ENCODE data around the gene MAGI2.
"Not testable (repeated sequence)": the region's sequence is repeated elsewhere in the genome, so short reads cannot be mapped to it uniquely, and the experiment has no call there.

MAGI2 gene

GRCh38 chr7:79464051-79464450 is 10.6 kb upstream of the MAGI2 start:
- Histone ChIP-seq H3K4me1 (ENCODE audit: control insufficient read depth, low read depth, low read length) (no peaks in the 10 kb centered on the region), H3K9me3 (ENCODE audit: control insufficient read depth, low read depth, low read length) (no peaks in the 10 kb centered on the region), H3K27ac (ENCODE audit: low read length) (no peak overlapping the region), H3K9ac (ENCODE audit: low read length) (no peak overlapping the region), H3K4me3 (ENCODE audit: low read length) (no peak overlapping the region), H3K27me3 (ENCODE audit: control insufficient read depth, insufficient read depth, low read length) (no peaks in the 10 kb centered on the region), H3K36me3 (ENCODE audit: control insufficient read depth, low read depth, low read length) (no peaks in the 10 kb centered on the region)

GRCh38 chr7:79462390-79462789 is 8.9 kb upstream of the MAGI2 start:
- Histone ChIP-seq H3K27ac (ENCODE audit: low read length) (no peak overlapping the region), H3K36me3 (ENCODE audit: control insufficient read depth, low read depth, low read length) (no peaks in the 10 kb centered on the region), H3K9ac (ENCODE audit: low read length) (no peak overlapping the region), H3K27me3 (ENCODE audit: control insufficient read depth, insufficient read depth, low read length) (no peaks in the 10 kb centered on the region), H3K9me3 (ENCODE audit: control insufficient read depth, low read depth, low read length) (no peaks in the 10 kb centered on the region), H3K4me3 (ENCODE audit: low read length) (no peak overlapping the region), H3K4me1 (ENCODE audit: control insufficient read depth, low read depth, low read length) (no peaks in the 10 kb centered on the region)

- no peaks in the 10 kb centered on the region for H3K27me3 ChIP-seq (ENCODE audit: control insufficient read depth, insufficient read depth, low read length)
- H3K9ac ChIP-seq (ENCODE audit: low read length) = no peak overlapping the region
- no peaks in the 10 kb centered on the region for H3K36me3 ChIP-seq (ENCODE audit: control insufficient read depth, low read depth, low read length)
- no peaks in the 10 kb centered on the region for H3K4me1 ChIP-seq (ENCODE audit: control insufficient read depth, low read depth, low read length)
- H3K27ac ChIP-seq (ENCODE audit: low read length) = no peak overlapping the region
- no peaks in the 10 kb centered on the region for H3K9me3 ChIP-seq (ENCODE audit: control insufficient read depth, low read depth, low read length)
- H3K4me3 ChIP-seq (ENCODE audit: low read length) = no peak overlapping the region
Observed at GRCh38 chr7:79461660-79462059, 8.2 kb upstream of the MAGI2 start.

- H3K4me1 ChIP-seq (ENCODE audit: control insufficient read depth, low read depth, low read length) = no peaks in the 10 kb centered on the region
- no peaks in the 10 kb centered on the region for H3K9me3 ChIP-seq (ENCODE audit: control insufficient read depth, low read depth, low read length)
- H3K27me3 ChIP-seq (ENCODE audit: control insufficient read depth, insufficient read depth, low read length) = peaks cover 22% of the 10 kb centered on the region
- no peaks in the 10 kb centered on the region for H3K36me3 ChIP-seq (ENCODE audit: control insufficient read depth, low read depth, low read length)
- H3K27ac ChIP-seq (ENCODE audit: low read length) = no peak overlapping the region
- H3K9ac ChIP-seq (ENCODE audit: low read length) = no peak overlapping the region
- no peak overlapping the region for H3K4me3 ChIP-seq (ENCODE audit: low read length)
Observed at GRCh38 chr7:79459381-79459780, 5.9 kb upstream of the MAGI2 start.

- no peak overlapping the region for H3K27ac ChIP-seq (ENCODE audit: low read length)
- no peak overlapping the region for H3K9ac ChIP-seq (ENCODE audit: low read length)
- no peaks in the 10 kb centered on the region for H3K36me3 ChIP-seq (ENCODE audit: control insufficient read depth, low read depth, low read length)
- H3K9me3 ChIP-seq (ENCODE audit: control insufficient read depth, low read depth, low read length) = no peaks in the 10 kb centered on the region
- no peaks in the 10 kb centered on the region for H3K4me1 ChIP-seq (ENCODE audit: control insufficient read depth, low read depth, low read length)
- no peak overlapping the region for H3K4me3 ChIP-seq (ENCODE audit: low read length)
- peaks cover 28% of the 10 kb centered on the region for H3K27me3 ChIP-seq (ENCODE audit: control insufficient read depth, insufficient read depth, low read length)
Observed at GRCh38 chr7:79458796-79459195, 5.3 kb upstream of the MAGI2 start.

GRCh38 chr7:79455173-79455790 is 1.8 kb upstream of the MAGI2 start:
- H3K4me1 ChIP-seq (ENCODE audit: control insufficient read depth, low read depth, low read length) = peaks cover 4% of the 10 kb centered on the region
- no peak overlapping the region for H3K4me3 ChIP-seq (ENCODE audit: low read length)
- H3K27me3 ChIP-seq (ENCODE audit: control insufficient read depth, insufficient read depth, low read length) = peaks cover 63% of the 10 kb centered on the region
- no peak overlapping the region for H3K9ac ChIP-seq (ENCODE audit: low read length)
- H3K9me3 ChIP-seq (ENCODE audit: control insufficient read depth, low read depth, low read length) = no peaks in the 10 kb centered on the region
- no peaks in the 10 kb centered on the region for H3K36me3 ChIP-seq (ENCODE audit: control insufficient read depth, low read depth, low read length)
- H3K27ac ChIP-seq (ENCODE audit: low read length) = no peak overlapping the region

GRCh38 chr7:79454361-79454960 is 994 bp upstream of the MAGI2 start:
- Histone ChIP-seq H3K4me1 (ENCODE audit: control insufficient read depth, low read depth, low read length) (peaks cover 4% of the 10 kb centered on the region), H3K36me3 (ENCODE audit: control insufficient read depth, low read depth, low read length) (no peaks in the 10 kb centered on the region), H3K27me3 (ENCODE audit: control insufficient read depth, insufficient read depth, low read length) (peaks cover 64% of the 10 kb centered on the region), H3K4me3 (ENCODE audit: low read length) (peak overlapping the region; percentile 72), H3K9me3 (ENCODE audit: control insufficient read depth, low read depth, low read length) (no peaks in the 10 kb centered on the region), H3K9ac (ENCODE audit: low read length) (peak overlapping the region; percentile 2), H3K27ac (ENCODE audit: low read length) (no peak overlapping the region)

GRCh38 chr7:79453266-79453557 is 255 bp downstream of the MAGI2 start:
- Histone ChIP-seq H3K36me3 (ENCODE audit: control insufficient read depth, low read depth, low read length) (no peaks in the 10 kb centered on the region), H3K27me3 (ENCODE audit: control insufficient read depth, insufficient read depth, low read length) (peaks cover 64% of the 10 kb centered on the region), H3K27ac (ENCODE audit: low read length) (no peak overlapping the region), H3K9ac (ENCODE audit: low read length) (no peak overlapping the region), H3K4me1 (ENCODE audit: control insufficient read depth, low read depth, low read length) (peaks cover 4% of the 10 kb centered on the region), H3K4me3 (ENCODE audit: low read length) (peak overlapping the region; percentile 72), H3K9me3 (ENCODE audit: control insufficient read depth, low read depth, low read length) (no peaks in the 10 kb centered on the region)

- H3K27ac ChIP-seq (ENCODE audit: low read length) = no peak overlapping the region
- no peak overlapping the region for H3K9ac ChIP-seq (ENCODE audit: low read length)
- H3K4me1 ChIP-seq (ENCODE audit: control insufficient read depth, low read depth, low read length) = peaks cover 4% of the 10 kb centered on the region
- no peaks in the 10 kb centered on the region for H3K36me3 ChIP-seq (ENCODE audit: control insufficient read depth, low read depth, low read length)
- H3K9me3 ChIP-seq (ENCODE audit: control insufficient read depth, low read depth, low read length) = no peaks in the 10 kb centered on the region
- peaks cover 64% of the 10 kb centered on the region for H3K27me3 ChIP-seq (ENCODE audit: control insufficient read depth, insufficient read depth, low read length)
- H3K4me3 ChIP-seq (ENCODE audit: low read length) = peak overlapping the region; percentile 72
Observed at GRCh38 chr7:79452495-79453265, 787 bp downstream of the MAGI2 start.

- Histone ChIP-seq H3K36me3 (ENCODE audit: control insufficient read depth, low read depth, low read length) (no peaks in the 10 kb centered on the region), H3K4me3 (ENCODE audit: low read length) (peak overlapping the region; percentile 72), H3K27ac (ENCODE audit: low read length) (no peak overlapping the region), H3K9me3 (ENCODE audit: control insufficient read depth, low read depth, low read length) (no peaks in the 10 kb centered on the region), H3K27me3 (ENCODE audit: control insufficient read depth, insufficient read depth, low read length) (peaks cover 64% of the 10 kb centered on the region), H3K4me1 (ENCODE audit: control insufficient read depth, low read depth, low read length) (peaks cover 4% of the 10 kb centered on the region), H3K9ac (ENCODE audit: low read length) (no peak overlapping the region)
Observed at GRCh38 chr7:79452032-79452494, 1.4 kb downstream of the MAGI2 start.

GRCh38 chr7:79451580-79451979 is 1.9 kb downstream of the MAGI2 start:
- no peaks in the 10 kb centered on the region for H3K36me3 ChIP-seq (ENCODE audit: control insufficient read depth, low read depth, low read length)
- peak overlapping the region; percentile 72 for H3K4me3 ChIP-seq (ENCODE audit: low read length)
- H3K9ac ChIP-seq (ENCODE audit: low read length) = no peak overlapping the region
- no peak overlapping the region for H3K27ac ChIP-seq (ENCODE audit: low read length)
- no peaks in the 10 kb centered on the region for H3K9me3 ChIP-seq (ENCODE audit: control insufficient read depth, low read depth, low read length)
- H3K27me3 ChIP-seq (ENCODE audit: control insufficient read depth, insufficient read depth, low read length) = peaks cover 64% of the 10 kb centered on the region
- H3K4me1 ChIP-seq (ENCODE audit: control insufficient read depth, low read depth, low read length) = peaks cover 4% of the 10 kb centered on the region

GRCh38 chr7:79442766-79443165 is 10.7 kb downstream of the MAGI2 start:
- H3K27ac ChIP-seq (ENCODE audit: low read length); H3K36me3 ChIP-seq (ENCODE audit: control insufficient read depth, low read depth, low read length); H3K4me3 ChIP-seq (ENCODE audit: low read length); H3K9me3 ChIP-seq (ENCODE audit: control insufficient read depth, low read depth, low read length); H3K27me3 ChIP-seq (ENCODE audit: control insufficient read depth, insufficient read depth, low read length); H3K4me1 ChIP-seq (ENCODE audit: control insufficient read depth, low read depth, low read length); H3K9ac ChIP-seq (ENCODE audit: low read length): not testable (repeated sequence)

Measured in iPS-18a (cell line).